GM21423 (cell line): ENCODE data around the gene UPF3B.
"Not testable (repeated sequence)": the region's sequence is repeated elsewhere in the genome, so short reads cannot be mapped to it uniquely, and the experiment has no call there.

ENCODE experiments used
- ATAC-seq: cut with Tn5 transposase; IDR thresholded peaks from one replicate; pipeline ENCODE4 v1.9.1; 2021; ENCODE audit warnings: mild to moderate bottlenecking, moderate library complexity; ENCODE audit not compliant: unreplicated experiment

Gene UPF3B, protein sequence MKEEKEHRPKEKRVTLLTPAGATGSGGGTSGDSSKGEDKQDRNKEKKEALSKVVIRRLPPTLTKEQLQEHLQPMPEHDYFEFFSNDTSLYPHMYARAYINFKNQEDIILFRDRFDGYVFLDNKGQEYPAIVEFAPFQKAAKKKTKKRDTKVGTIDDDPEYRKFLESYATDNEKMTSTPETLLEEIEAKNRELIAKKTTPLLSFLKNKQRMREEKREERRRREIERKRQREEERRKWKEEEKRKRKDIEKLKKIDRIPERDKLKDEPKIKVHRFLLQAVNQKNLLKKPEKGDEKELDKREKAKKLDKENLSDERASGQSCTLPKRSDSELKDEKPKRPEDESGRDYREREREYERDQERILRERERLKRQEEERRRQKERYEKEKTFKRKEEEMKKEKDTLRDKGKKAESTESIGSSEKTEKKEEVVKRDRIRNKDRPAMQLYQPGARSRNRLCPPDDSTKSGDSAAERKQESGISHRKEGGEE

DNA sequence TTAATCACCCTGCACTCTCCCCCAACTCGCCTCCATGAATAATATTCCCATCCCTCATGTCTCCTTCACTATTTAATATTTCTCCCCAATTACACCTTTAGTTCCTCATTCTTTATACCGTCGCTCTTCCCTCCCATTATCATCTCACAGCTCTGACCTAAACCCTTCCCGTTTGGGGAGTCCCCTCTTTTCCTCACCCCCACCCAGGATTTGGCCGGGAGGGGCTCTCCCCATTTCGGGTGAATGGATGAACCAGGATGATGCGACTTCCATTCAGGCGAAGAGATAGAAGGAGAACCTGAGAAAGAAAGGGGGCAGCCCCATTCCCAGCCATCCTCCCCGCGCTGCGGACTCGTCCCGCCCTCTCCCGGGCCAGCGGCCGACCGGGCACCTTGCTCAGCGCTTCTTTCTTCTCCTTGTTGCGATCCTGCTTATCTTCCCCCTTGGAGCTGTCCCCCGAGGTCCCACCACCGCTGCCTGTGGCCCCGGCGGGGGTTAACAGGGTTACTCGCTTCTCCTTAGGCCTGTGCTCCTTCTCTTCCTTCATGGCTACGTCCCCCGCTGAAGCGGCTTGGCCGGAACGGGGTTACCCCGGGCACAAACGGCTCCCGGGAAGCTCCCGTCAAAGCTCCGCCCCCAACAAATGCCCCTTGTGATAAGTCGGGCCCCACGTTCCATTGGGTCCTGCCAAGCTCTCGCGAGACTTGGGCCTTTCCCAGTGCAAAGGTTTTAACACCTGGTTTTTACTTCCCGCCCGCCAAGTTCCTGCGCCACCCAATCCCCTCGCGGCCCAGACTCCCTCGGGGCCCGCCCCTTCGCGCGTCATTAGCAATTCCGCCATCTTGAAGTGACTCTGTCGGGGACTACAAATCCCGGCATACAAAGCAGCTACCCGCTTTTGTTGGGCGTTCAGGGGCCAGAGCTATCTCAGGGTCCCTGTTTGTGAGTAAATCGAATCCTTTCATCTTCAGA lies at the start of gene UPF3B:
UPF3B (minus strand) TSS at position 582 of the 972 bp plus-strand sequence; CDS start at position 547, 35 bp downstream.
- peak; percentile 96 for ATAC-seq

DNA sequence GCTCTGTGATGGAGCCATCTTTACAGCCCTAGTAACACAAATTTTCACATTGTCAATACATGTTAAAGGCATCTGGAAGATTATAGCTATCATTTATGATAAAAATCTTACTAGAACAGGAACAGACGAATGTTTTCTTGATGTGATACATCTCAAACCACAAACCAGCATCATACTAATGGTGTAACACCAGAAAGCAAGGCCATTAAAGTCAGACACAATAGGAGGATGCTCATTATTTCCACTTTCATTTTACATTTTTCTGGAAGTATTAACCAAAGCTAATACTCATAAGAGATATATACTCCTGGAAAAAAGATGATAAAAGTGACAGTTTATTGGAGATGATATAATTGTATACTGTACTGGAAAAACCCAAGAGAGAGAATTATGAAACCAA lies 48.2 kb upstream of the UPF3B start:
- ATAC-seq, result no peak

DNA sequence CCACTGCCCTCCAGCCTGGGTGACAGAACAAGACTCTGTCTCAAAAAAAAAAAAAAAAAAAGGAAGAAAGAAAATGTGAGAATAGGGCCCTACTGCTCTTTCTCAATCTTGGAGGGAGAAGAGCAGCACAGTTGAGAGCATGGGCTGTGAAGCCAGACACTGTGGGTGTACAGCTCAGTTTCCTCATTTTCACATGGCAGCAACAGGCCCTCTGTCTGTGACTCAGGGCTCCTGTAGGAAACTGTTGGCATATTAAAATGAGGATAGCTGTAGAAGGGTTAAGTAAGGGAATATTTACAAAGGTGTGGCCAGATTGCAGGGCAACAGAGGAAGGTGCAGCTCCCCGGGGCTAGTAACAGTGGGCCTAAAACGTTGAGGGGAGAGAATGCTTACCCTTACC lies 46.4 kb upstream of the UPF3B start:
- no peak for ATAC-seq

DNA sequence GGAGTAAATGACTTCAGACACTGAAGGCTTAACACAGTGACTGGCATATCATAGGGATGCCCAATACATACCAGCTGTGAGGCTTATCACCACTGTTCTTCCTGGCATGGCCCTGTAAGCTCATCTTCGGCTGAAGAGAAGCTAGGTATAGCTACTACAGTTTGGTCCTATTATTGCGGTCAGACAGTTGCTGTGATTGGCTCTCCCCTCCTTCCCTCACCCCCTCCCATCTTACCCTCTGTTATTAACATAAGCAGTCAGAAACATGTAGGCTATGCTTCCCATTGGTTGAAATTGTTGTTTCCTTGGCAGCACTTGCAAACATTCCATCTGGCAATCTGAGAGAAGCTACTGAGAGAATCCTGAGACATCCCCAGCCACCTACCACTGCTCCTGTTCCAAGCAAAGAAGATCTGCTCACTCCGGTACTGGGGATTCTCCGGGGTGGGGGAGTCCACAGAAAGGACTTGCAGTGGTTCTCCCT lies 43.1 kb upstream of the UPF3B start, which contains the start of gene AKAP14:
AKAP14 (plus strand) TSS at position 51 of the 484 bp plus-strand sequence. CDS start 7,331 bp downstream, outside the sequence.
- no peak for ATAC-seq

DNA sequence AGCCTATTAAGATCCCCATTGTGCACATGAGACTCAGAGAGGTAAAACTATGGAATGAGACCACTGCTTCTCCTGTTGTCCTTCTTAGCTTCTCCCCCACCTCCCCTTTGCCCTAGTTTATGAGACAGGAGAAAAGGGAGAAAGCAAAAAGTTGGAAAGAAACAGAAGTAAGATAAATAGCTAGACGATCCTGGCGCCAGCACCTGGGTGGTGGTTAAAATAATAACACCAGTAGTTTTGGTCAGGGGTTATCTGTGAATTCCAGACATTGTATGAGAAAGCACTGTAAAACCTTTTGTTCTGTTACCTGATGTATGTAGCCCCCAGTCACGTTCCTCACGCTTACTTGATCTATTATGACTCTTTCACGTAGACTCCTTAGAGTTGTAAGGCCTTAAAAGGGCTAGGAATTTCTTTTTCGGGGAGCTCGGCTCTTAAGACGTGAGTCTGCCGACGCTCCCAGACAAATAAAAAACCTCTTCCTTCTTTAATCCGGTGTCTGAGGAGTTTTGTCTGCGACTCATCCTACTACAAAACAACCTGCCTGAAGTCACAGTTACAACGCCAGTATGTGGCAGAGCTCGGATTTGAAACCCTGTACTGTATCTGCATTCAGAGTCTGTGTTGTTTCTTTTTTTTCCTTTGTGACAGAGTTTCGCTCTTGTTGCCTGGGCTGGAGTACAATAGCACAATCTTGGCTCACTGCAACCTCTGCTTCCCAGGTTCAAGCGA lies 39.4 kb upstream of the UPF3B start:
- ATAC-seq, result not testable (repeated sequence)

DNA sequence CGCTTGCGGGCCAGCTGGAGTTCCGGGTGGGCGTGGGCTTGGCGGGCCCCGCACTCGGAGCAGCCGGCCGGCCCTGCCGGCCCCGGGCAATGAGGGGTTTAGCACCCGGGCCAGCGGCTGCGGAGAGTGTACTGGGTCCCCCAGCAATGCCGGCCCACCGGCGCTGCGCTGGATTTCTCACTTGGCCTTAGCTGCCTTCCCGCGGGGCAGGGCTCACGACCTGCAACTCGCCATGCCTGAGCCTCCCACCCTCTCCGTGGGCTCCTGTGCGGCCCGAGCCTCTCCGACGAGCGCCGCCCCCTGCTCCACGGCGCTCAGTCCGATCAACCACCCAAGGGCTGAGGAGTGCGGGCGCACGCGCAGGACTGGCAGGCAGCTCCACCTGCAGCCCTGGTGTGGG lies 37.9 kb upstream of the UPF3B start:
- ATAC-seq, result not testable (repeated sequence)

DNA sequence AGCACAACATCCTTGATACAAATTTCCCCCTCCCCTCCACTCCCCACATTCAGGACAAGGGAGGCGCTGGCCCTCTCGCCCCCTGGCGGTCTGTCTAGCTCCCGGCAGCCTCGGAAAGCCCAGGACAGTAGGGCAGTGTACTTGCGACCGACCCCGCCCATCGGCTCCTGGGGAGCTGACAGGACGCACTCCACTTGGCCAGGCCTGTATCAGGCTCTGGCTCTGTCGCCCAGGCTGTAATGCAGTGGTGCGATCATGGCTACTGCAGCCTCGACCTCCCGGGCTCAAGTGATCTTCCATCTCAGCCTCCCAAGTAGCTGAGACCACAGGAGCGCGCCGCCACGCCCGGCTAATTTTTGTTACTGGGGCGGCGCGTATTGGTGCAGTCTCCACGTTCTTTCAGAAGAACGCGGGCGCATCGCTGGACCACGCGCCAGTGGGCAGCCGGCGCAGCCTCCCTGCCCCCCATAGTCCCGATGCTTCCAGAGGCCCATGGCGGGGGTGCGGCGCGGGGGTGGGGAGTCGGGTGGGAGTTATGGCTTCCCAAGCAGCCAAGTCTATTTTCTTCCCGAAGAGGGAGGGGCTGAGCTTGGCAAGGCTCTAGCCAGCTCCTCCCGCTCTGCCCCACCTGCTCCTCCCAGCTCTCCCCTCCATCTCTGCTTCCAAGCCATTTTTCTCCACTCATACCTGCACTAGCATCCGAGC lies 35.1 kb upstream of the UPF3B start:
- peak; percentile 89 for ATAC-seq

DNA sequence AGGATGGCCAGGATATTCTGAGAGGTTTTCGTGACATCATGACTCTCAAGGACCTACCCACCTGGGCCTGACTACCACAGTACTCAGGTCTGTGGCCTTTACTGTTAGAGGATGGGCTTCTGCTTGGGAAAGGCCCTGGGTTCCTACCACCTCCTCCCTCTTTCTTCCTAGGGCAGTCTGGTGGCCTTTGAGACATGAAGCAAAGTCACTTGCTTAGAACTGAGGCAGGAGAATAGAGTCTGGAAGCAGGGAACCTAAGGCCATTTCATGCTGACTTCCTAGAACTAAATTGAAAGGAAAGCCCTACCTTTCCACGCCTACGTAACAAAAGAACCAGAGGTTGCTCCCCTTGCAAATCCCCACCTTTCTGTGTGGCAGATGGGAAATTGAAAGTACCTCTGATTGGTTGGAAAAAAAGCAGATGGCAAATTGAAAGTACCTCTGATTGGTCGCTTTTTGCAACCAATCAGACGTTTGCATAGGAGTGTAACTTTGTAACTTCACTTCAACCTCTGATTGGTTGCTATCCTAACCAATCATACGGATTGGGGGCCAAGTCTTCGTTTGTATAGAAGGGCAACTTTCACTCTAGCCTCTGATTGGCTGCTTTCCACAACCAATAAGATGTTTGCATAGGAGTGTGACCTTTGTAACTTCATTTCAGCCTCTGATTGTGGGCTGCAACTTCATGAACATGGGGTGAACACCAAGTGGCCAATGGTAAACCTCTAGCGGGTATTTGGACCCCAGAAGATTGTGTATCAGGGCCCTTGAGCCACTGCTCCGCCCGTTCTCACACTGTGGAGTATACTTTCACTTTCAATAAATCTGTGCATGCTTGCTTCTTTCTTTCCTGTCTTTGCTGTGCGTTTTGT lies 33.0 kb upstream of the UPF3B start:
- ATAC-seq, result no peak

DNA sequence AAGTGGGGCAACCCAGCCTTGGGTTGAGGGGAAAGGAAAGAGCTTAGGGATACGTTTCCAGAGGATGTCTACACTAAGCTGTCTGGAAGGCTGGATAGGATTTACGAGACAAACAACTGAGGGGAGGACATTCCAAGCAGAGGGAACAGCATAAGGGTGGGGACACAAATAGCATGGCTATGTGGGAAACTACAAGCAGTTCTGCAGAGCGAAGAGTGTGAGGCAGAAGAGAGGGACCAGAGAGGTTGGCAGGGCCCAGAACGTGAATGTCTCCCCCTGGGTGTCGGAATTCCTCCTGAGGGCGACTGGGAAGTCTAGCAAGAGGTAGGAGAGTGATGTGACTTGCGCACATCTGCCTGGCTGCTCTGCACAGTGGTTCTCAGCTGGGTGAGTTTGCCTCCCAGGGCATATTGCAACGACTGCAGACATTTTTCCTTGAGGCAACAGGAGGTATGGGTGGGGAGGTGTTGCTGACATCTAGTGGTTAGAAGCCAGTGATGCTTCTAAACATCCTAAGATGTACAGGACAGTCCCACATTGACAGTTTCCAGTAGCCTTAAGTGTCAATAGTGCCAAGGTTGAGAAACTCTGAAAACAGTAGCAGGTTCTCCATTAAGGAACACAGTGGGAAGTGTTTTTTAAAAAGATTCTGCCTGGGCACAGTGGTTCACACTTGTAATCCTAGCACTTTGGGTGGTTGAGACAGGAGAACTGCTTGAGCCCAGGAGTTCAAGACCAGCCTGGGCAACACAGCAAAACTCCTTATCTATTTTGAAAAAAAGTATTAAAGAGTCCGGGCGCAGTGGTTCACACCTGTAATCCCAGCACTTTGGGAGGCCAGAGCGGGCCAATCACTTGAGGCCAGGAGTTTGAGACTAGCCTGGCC lies 28.0 kb upstream of the UPF3B start:
- ATAC-seq, result peak; percentile 78

DNA sequence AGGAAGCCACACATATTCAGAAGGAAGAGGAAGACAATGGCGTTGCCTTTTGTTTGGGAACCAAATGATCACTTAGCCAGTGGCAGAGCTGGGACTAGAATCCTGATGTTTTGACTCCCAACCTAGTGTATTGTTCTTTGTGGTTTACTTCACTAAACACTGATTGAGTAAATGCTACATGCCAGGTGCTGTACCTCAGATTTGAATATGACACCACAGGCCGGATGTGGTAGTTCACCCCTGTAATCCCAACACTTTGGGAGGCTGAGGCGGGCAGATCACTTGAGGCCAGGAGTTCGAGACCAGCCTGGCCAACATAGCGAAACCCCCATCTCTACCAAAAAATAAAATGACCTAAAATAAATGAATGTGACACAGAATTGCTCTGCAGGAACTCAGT lies 27.3 kb upstream of the UPF3B start:
- ATAC-seq, result peak; percentile 44

DNA sequence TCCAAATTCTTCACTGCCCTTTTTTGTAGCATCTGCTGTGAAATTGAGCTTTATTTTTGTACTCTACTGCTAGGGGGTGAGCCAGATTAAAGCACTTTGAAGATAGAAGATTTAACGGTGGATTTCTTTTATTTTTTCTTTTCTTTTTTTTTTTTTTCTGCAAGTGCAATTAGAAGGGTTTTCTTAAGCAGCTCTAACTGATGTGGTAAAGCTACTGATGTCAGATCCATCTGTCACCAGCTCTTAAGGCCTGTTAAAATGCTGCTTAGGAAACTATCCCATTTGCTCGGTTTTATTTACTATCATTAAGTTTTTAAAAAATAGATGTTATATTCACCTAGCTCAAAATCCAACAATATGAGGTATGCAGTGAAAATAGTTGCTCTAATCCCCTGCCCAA lies 26.0 kb upstream of the UPF3B start:
- ATAC-seq, result no peak

DNA sequence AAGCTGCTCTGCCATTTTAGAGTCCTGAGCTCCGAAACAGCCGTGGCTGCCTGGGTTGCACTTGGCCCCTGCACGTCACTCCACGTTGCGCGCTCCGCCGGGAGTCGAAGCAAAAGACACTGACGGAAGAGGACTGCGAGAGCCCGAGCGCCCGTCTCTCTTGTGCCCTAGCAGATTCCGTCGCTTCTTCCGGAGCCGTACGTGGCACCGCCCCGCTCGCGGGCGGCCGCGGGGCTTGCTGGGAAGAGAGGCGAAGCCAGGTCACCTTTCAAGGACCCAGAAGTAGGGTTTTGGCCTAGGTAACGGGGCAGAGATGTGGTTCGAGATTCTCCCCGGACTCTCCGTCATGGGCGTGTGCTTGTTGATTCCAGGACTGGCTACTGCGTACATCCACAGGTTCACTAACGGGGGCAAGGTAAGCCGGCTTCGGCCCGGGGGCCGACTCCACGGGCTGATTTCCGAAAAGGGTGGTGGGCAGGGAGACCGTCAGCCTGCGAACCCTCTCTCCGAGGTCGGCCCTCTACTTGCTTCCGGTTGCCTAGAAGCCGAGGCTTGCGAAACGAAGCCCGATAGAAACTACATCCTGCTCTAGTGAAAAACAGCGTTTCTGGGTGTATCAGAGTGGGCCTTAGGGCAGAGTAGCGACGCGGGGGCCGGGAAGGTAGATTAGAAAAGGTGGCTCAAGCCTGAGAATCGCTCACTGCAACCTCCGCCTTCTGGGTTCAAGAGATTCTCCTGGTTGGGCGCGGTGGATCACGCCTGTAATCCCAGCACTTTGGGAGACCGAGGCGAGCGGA lies 19.0 kb upstream of the UPF3B start, which contains the start of the genes NDUFA1 and RNF113A:
NDUFA1 (plus strand) TSS at position 234 of the 797 bp plus-strand sequence; CDS start at position 314, 80 bp downstream.
RNF113A (minus strand) TSS at position 135 of the 797 bp plus-strand sequence; CDS start at position 15, 120 bp downstream.
- ATAC-seq, result peak; percentile 94

DNA sequence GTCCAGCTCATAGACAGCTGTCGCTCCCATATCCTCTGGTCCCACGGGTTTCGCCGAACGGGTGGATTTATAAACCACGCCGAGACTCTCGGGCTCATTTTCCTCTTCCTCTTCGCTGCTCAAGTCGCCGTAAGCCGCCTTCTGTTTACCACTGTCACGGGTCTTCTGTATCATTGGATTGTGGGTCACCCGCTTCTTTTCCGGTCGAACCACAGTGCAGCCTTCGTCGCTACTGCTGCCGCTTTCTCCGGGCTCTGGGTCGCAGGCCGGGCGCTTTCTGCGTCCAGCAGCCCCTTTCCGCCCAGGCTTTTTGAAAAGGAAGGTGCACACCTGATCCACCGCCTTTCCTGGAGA lies 18.5 kb upstream of the UPF3B start:
- ATAC-seq, result peak; percentile 49

DNA sequence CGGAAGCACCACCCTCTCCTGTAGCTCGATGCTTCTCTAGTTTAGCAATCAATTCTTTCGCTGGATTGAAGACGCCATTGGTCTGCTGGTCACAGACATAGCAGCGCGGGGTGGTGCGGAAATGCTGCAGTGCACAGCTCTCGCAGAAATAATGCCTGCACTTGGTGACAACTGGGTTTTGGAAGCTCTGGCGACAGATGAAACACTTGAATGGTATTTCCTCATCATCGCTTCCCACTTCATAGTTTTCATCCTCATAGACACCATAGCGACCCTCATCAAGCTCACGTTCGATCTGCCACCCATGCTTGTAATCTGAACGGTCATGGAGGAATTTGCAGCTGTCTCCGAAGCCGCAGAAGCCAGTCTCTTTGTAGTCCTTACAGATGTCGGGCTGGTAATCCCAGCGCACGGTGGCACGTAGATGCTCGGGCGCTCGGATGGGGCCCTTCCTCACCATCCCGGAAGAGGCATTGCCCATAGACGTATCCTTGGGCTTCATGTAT lies 17.9 kb upstream of the UPF3B start:
- peak; percentile 17 for ATAC-seq

DNA sequence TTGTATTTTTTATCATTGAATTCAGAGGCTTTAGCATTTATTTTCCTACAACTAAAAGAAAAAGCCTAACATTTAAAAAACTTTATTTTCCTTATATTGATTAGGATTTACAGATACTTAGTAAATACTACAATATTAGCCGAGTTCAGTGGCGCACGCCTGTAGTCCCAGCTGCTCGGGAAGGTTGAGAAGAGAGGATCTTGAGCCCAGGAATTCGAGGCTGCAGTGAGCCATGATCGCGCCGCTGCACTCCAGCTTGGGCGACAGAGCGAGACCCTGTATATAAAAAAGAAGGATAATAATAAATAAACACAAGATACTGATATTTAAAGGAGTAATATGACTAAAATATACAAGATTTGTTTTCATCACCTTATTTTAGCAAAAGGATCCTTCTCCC lies 681 bp upstream of the UPF3B start:
- ATAC-seq, result no peak

DNA sequence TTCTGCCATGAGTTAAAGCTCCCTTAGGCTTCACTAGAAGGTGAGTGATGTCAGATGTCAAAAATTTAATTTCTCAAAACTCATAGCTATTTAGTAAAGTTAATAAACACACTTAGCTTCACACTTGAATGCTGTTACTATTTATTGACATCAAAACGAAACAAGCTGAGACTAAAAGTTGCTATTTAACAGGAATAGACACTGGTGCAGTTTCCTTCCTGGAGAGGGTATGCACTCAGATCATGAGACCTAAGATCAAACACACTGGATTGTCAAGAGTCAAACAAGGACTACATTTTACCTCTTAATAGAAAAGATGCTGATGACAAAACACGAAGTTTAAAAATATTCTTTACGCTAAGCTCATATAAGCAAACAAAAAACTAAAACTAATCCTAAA lies 18.9 kb downstream of the UPF3B start:
- ATAC-seq, result no peak

DNA sequence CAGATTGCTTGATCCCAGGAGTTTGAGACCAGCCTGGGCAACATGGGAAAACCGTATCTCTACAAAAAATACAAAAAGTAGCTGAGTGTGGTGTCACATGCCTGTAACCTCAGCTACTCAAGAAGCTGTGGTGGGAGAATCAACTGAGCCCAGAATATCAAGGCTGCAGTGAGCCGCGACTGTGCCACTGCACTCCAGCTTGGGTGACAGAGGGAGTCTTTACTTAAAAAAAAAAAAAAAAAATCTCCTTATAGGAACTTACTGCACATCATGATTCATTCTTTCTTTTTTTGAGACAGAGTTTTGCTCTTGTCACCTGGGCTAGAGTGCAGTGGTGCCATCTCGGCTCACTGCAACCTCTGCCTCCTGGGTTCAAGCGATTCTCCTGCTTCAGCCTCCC lies 24.3 kb downstream of the UPF3B start:
- no peak for ATAC-seq
